Mesenchymal stem cell (in vitro differentiated cells and primary cell): ENCODE results near the gene HTT.

Source experiments
- DNase-seq: peaks from one replicate; pipeline ENCODE4 v3.0.0-alpha.2; 2013
- H2AFZ ChIP-seq: one replicate; pipeline ENCODE4 v1.6.1; 2013; ENCODE audit warnings: low read depth, mild to moderate bottlenecking, control low read depth, inconsistent platforms, low read length, moderate library complexity
- H2AK5ac ChIP-seq: 2 replicates; pipeline ENCODE4 v1.6.1; 2013; ENCODE audit warnings: low read length, moderate library complexity, mild to moderate bottlenecking, inconsistent platforms; ENCODE audit not compliant: severe bottlenecking
- H2BK120ac ChIP-seq: one replicate; pipeline ENCODE4 v1.6.1; 2013; ENCODE audit warnings: low read depth, mild to moderate bottlenecking, inconsistent platforms, low read length, moderate library complexity
- H2BK12ac ChIP-seq, 2 experiments: one replicate each; pipeline ENCODE4 v1.6.1; 2013; ENCODE audit warnings: inconsistent platforms in 2 of 2, low read length in 2 of 2, mild to moderate bottlenecking in 2 of 2, moderate library complexity in 2 of 2, control low read depth in 1 of 2
- H2BK15ac ChIP-seq: one replicate; pipeline ENCODE4 v1.6.1; 2013; ENCODE audit warnings: mild to moderate bottlenecking, low read depth, inconsistent platforms; ENCODE audit not compliant: poor library complexity, severe bottlenecking
- H2BK5ac ChIP-seq: 2 replicates; pipeline ENCODE4 v1.6.1; 2013; ENCODE audit warnings: low read depth, mild to moderate bottlenecking, low read length, control low read depth, inconsistent platforms; ENCODE audit not compliant: poor library complexity, severe bottlenecking
- H3K14ac ChIP-seq, 2 experiments: one replicate each; pipeline ENCODE4 v1.6.1; 2013; ENCODE audit warnings: inconsistent platforms in 2 of 2, low read length in 2 of 2, control low read depth in 1 of 2, mild to moderate bottlenecking in 1 of 2, moderate library complexity in 1 of 2
- H3K18ac ChIP-seq, 2 experiments: one replicate each; pipeline ENCODE4 v1.6.1; 2013; ENCODE audit warnings: inconsistent platforms in 2 of 2, low read length in 2 of 2, control low read depth in 1 of 2, low read depth in 1 of 2, mild to moderate bottlenecking in 1 of 2
- H3K23ac ChIP-seq, 2 experiments: one replicate each; pipeline ENCODE4 v1.6.1; 2013; ENCODE audit warnings: inconsistent platforms in 2 of 2, low read length in 2 of 2, mild to moderate bottlenecking in 2 of 2, moderate library complexity in 2 of 2, control low read depth in 1 of 2
- H3K27ac ChIP-seq: 2 replicates; pipeline ENCODE4 v1.5.1; 2013; ENCODE audit warnings: mild to moderate bottlenecking, moderate library complexity, low read length, control low read depth, inconsistent platforms; ENCODE audit not compliant: poor library complexity, severe bottlenecking
- H3K27me3 ChIP-seq, 2 experiments: 2 replicates each; pipeline versions ENCODE4 v1.6.1 to v1.7.0; 2013; ENCODE audit warnings: low read length in 2 of 2, mild to moderate bottlenecking in 2 of 2, moderate library complexity in 2 of 2, control low read depth in 1 of 2, inconsistent platforms in 1 of 2; ENCODE audit not compliant: control insufficient read depth in 1 of 2, insufficient read depth in 1 of 2
- H3K36me3 ChIP-seq, 2 experiments: 2 replicates each; pipeline versions ENCODE4 v1.6.1 to v1.7.0; 2013; ENCODE audit warnings: low read length in 2 of 2, control low read depth in 1 of 2, inconsistent platforms in 1 of 2, low read depth in 1 of 2, mild to moderate bottlenecking in 1 of 2; ENCODE audit not compliant: insufficient read depth in 2 of 2, control insufficient read depth in 1 of 2
- H3K4ac ChIP-seq, 2 experiments: one replicate each; pipeline ENCODE4 v1.6.1; 2013; ENCODE audit warnings: inconsistent platforms in 2 of 2, low read length in 2 of 2, mild to moderate bottlenecking in 2 of 2, moderate library complexity in 2 of 2, control low read depth in 1 of 2, low read depth in 1 of 2
- H3K4me1 ChIP-seq: 2 replicates; pipeline ENCODE4 v1.6.1; 2013; ENCODE audit warnings: low read depth, low read length, control low read depth; ENCODE audit not compliant: control insufficient read depth, insufficient read depth
- H3K4me2 ChIP-seq: 2 replicates; pipeline ENCODE4 v1.6.1; 2013; ENCODE audit warnings: low read length, mild to moderate bottlenecking, inconsistent platforms; ENCODE audit not compliant: poor library complexity, severe bottlenecking
- H3K4me3 ChIP-seq, 2 experiments: 2 replicates each; pipeline versions ENCODE4 v1.5.1 to v1.7.0; 2013; ENCODE audit warnings: low read length in 2 of 2, mild to moderate bottlenecking in 2 of 2, control low read depth in 1 of 2, low read depth in 1 of 2; ENCODE audit not compliant: insufficient read depth in 1 of 2
- H3K79me1 ChIP-seq: replicated peaks from 2 replicates; pipeline ENCODE4 v1.6.1; 2013; ENCODE audit warnings: mild to moderate bottlenecking, control low read depth, low read length, inconsistent platforms; ENCODE audit not compliant: poor library complexity, severe bottlenecking
- H3K9ac ChIP-seq: 2 replicates; pipeline ENCODE4 v1.7.0; 2013; ENCODE audit warnings: mild to moderate bottlenecking, low read length, moderate library complexity
- H3K9me3 ChIP-seq: 2 replicates; pipeline ENCODE4 v1.7.0; 2013; ENCODE audit warnings: mild to moderate bottlenecking, low read length; ENCODE audit not compliant: control insufficient read depth
- H4K8ac ChIP-seq: one replicate; pipeline ENCODE4 v1.6.1; 2013; ENCODE audit warnings: inconsistent platforms, mild to moderate bottlenecking, low read length, moderate library complexity
- H4K91ac ChIP-seq: one replicate; pipeline ENCODE4 v1.6.1; 2013; ENCODE audit warnings: mild to moderate bottlenecking, low read length, inconsistent platforms
- WGBS: methylation state at CpG from one replicate; pipeline ENCODE4 v1.1.7; 2013; ENCODE audit warnings: mixed read lengths; 5-methylcytosine and 5-hydroxymethylcytosine counted together

HTT gene

GRCh38 chr4:3220476-3221183 lies 146.1 kb downstream of the HTT start:
- Histone ChIP-seq H3K9me3 (no peaks in the 10 kb centered on the region), H2BK15ac (no peak overlapping the region), H4K91ac (no peak overlapping the region), H3K14ac (no peak overlapping the region), H2BK5ac (no peak overlapping the region), H3K79me1 (peaks cover 3% of the 10 kb centered on the region), H3K18ac (no peak overlapping the region), H3K4me2 (no peak overlapping the region), H3K4me1 (no peaks in the 10 kb centered on the region), H3K23ac (no peak overlapping the region), H2AK5ac (no peak overlapping the region), H3K9ac (no peak overlapping the region), H2BK120ac (no peak overlapping the region), H3K36me3 (peaks cover 77 to 95% of the 10 kb centered on the region in 2 experiments), H4K8ac (no peak overlapping the region), H3K27ac (no peak overlapping the region), H3K4me3 (no peak overlapping the region), H2AFZ (no peak overlapping the region), H2BK12ac (no peak overlapping the region), H3K27me3 (no peaks in the 10 kb centered on the region), H3K4ac (no peak overlapping the region)
- no peak for DNase-seq
- WGBS: 92% methylated on average over 5 of the region's 8 CpGs

- no peak overlapping the region for H3K4me2 ChIP-seq
- H3K23ac ChIP-seq: no peak overlapping the region
- no peak overlapping the region for H3K4me3 ChIP-seq
- no peak overlapping the region for H2BK15ac ChIP-seq
- no peak overlapping the region for H2AFZ ChIP-seq
- no peak overlapping the region for H3K27ac ChIP-seq
- H2AK5ac ChIP-seq: no peak overlapping the region
- no peak overlapping the region for H4K91ac ChIP-seq
- no peak overlapping the region for H2BK12ac ChIP-seq
- peaks cover 3% of the 10 kb centered on the region for H3K79me1 ChIP-seq
- DNase-seq: no peak
- no peak overlapping the region for H2BK120ac ChIP-seq
- H3K36me3 ChIP-seq: peaks cover 76 to 94% of the 10 kb centered on the region in 2 experiments
- H3K9me3 ChIP-seq: no peaks in the 10 kb centered on the region
- H3K4me1 ChIP-seq: no peaks in the 10 kb centered on the region
- no peak overlapping the region for H3K18ac ChIP-seq
- 94% methylated on average over 5 of the region's 8 CpGs for WGBS
- no peaks in the 10 kb centered on the region for H3K27me3 ChIP-seq
- no peak overlapping the region for H3K14ac ChIP-seq
- H3K4ac ChIP-seq: no peak overlapping the region
- no peak overlapping the region for H2BK5ac ChIP-seq
- no peak overlapping the region for H4K8ac ChIP-seq
- H3K9ac ChIP-seq: no peak overlapping the region
These were observed 146.7 kb downstream of the HTT start for GRCh38 chr4:3221184-3221494.

GRCh38 chr4:3221996-3222395 lies 147.5 kb downstream of the HTT start:
- Histone ChIP-seq H2BK12ac (no peak overlapping the region), H3K4me2 (no peak overlapping the region), H4K8ac (no peak overlapping the region), H3K4me1 (no peaks in the 10 kb centered on the region), H2AFZ (no peak overlapping the region), H2AK5ac (no peak overlapping the region), H2BK5ac (no peak overlapping the region), H3K36me3 (peaks cover 80 to 98% of the 10 kb centered on the region in 2 experiments), H3K4me3 (no peak overlapping the region), H3K18ac (no peak overlapping the region), H4K91ac (no peak overlapping the region), H3K27me3 (no peaks in the 10 kb centered on the region), H2BK15ac (no peak overlapping the region), H2BK120ac (no peak overlapping the region), H3K4ac (no peak overlapping the region), H3K14ac (no peak overlapping the region), H3K23ac (no peak overlapping the region), H3K79me1 (peaks cover 3% of the 10 kb centered on the region), H3K9ac (no peak overlapping the region), H3K9me3 (no peaks in the 10 kb centered on the region), H3K27ac (no peak overlapping the region)
- no peak for DNase-seq
- WGBS: 97% methylated on average over 12 of the region's 12 CpGs

- no peak overlapping the region for H3K14ac ChIP-seq
- H3K27me3 ChIP-seq: no peaks in the 10 kb centered on the region
- H4K8ac ChIP-seq: no peak overlapping the region
- no peak overlapping the region for H2BK5ac ChIP-seq
- H3K4me3 ChIP-seq: no peak overlapping the region
- no peak overlapping the region for H2BK15ac ChIP-seq
- H2AK5ac ChIP-seq: no peak overlapping the region
- no peak overlapping the region for H3K27ac ChIP-seq
- H3K4me2 ChIP-seq: no peak overlapping the region
- no peak overlapping the region for H3K9ac ChIP-seq
- H3K36me3 ChIP-seq: peaks cover 79 to 91% of the 10 kb centered on the region in 2 experiments
- H3K18ac ChIP-seq: no peak overlapping the region
- peaks cover 3% of the 10 kb centered on the region for H3K79me1 ChIP-seq
- no peak overlapping the region for H3K23ac ChIP-seq
- no peak overlapping the region for H4K91ac ChIP-seq
- H2BK12ac ChIP-seq: no peak overlapping the region
- H2BK120ac ChIP-seq: no peak overlapping the region
- no peak overlapping the region for H2AFZ ChIP-seq
- WGBS: 92% methylated on average over 11 of the region's 11 CpGs
- no peak overlapping the region for H3K4ac ChIP-seq
- H3K4me1 ChIP-seq: peaks cover 2% of the 10 kb centered on the region
- no peaks in the 10 kb centered on the region for H3K9me3 ChIP-seq
- DNase-seq: no peak
These were observed 148.9 kb downstream of the HTT start for GRCh38 chr4:3223346-3223745.
